NCI-H146 (cell line): Measurements from ENCODE around the gene TRIP4.
A peak's percentile ranks its signal among the peaks of the same experiment; 100 is the strongest.

Source experiments
- DNase-seq: peaks from one replicate; lab custom pipeline; 2025; lab: John Stamatoyannopoulos, UW

TRIP4 gene

GRCh38 chr15:64447536-64448315 lies 60.1 kb downstream of the TRIP4 start:
- no peak for DNase-seq

- DNase-seq: no peak
These were observed 65.5 kb downstream of the TRIP4 start for GRCh38 chr15:64452988-64453688.

GRCh38 chr15:64453689-64454037 lies 66.0 kb downstream of the TRIP4 start:
- DNase-seq: no peak

GRCh38 chr15:64454282-64454681 lies 66.6 kb downstream of the TRIP4 start:
- no peak for DNase-seq

GRCh38 chr15:64455961-64456371 lies 68.3 kb downstream of the TRIP4 start:
- peak; percentile 18 for DNase-seq

- DNase-seq: no peak
These were observed 69.0 kb downstream of the TRIP4 start for GRCh38 chr15:64456634-64457108.

- no peak for DNase-seq
These were observed 71.6 kb downstream of the TRIP4 start for GRCh38 chr15:64459066-64459781.

- peak; percentile 80 for DNase-seq
These were observed 72.6 kb downstream of the TRIP4 start, which contains the start of gene ZNF609 for GRCh38 chr15:64460206-64460723. ZNF609 (plus strand) TSS chr15:64460578; CDS start chr15:64499420, 38,842 bp downstream.

GRCh38 chr15:64460724-64461720 lies 73.4 kb downstream of the TRIP4 start:
- DNase-seq: peak; percentile 65

- peak; percentile 55 for DNase-seq
These were observed 74.1 kb downstream of the TRIP4 start for GRCh38 chr15:64461721-64462162.

- DNase-seq: no peak
These were observed 74.9 kb downstream of the TRIP4 start for GRCh38 chr15:64462492-64462891.

- DNase-seq: peak; percentile 41
These were observed 76.8 kb downstream of the TRIP4 start for GRCh38 chr15:64464276-64465005.

GRCh38 chr15:64466408-64467141 lies 78.9 kb downstream of the TRIP4 start:
- no peak for DNase-seq

GRCh38 chr15:64472161-64472560 lies 84.5 kb downstream of the TRIP4 start:
- no peak for DNase-seq

- no peak for DNase-seq
These were observed 87.2 kb downstream of the TRIP4 start for GRCh38 chr15:64474846-64475245.

GRCh38 chr15:64476550-64476949 lies 88.9 kb downstream of the TRIP4 start:
- DNase-seq: no peak

GRCh38 chr15:64478863-64479262 lies 91.2 kb downstream of the TRIP4 start:
- no peak for DNase-seq

- DNase-seq: no peak
These were observed 93.3 kb downstream of the TRIP4 start for GRCh38 chr15:64480891-64481290.

- no peak for DNase-seq
These were observed 96.1 kb downstream of the TRIP4 start for GRCh38 chr15:64483749-64484148.

- DNase-seq: no peak
These were observed 98.2 kb downstream of the TRIP4 start for GRCh38 chr15:64485796-64486195.
